GM18868 (cell line): Measurements from ENCODE around the gene KCNS1.

Experiments used
- ATAC-seq: cut with Tn5 transposase; IDR thresholded peaks from one replicate; pipeline ENCODE4 v1.9.1; 2021; ENCODE audit warnings: mild to moderate bottlenecking, moderate library complexity; ENCODE audit not compliant: unreplicated experiment

Gene KCNS1

DNA sequence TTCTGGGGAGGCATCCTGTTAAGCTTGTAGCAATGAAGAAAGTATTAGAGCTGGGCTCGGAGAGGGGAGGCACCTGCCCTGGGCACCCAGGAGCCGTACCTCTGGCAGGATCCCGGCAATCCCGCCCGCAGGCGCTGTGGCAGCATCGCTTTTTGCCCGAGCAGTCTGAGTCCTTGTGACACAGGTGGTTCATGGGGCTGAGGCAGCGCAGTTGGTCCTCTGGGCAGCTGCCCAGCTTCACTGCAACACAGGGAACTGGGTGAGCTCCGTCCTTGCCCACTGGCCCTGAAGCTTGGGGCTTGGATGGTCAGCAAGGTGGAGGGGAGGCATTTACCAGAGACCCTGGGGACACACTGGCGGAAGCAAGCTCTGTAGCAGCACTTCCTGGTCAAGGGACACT, 9.4 kb upstream of the KCNS1 start:
- ATAC-seq, result no peak

GRCh38 chr20:45109634-45110033, 8.7 kb upstream of the KCNS1 start:
- ATAC-seq, result no peak

GRCh38 chr20:45105317-45105716, 4.4 kb upstream of the KCNS1 start:
- no peak for ATAC-seq

- ATAC-seq, result no peak
Observed at GRCh38 chr20:45104786-45105185, 3.9 kb upstream of the KCNS1 start.

GRCh38 chr20:45103072-45103471, 2.1 kb upstream of the KCNS1 start:
- ATAC-seq, result no peak

DNA sequence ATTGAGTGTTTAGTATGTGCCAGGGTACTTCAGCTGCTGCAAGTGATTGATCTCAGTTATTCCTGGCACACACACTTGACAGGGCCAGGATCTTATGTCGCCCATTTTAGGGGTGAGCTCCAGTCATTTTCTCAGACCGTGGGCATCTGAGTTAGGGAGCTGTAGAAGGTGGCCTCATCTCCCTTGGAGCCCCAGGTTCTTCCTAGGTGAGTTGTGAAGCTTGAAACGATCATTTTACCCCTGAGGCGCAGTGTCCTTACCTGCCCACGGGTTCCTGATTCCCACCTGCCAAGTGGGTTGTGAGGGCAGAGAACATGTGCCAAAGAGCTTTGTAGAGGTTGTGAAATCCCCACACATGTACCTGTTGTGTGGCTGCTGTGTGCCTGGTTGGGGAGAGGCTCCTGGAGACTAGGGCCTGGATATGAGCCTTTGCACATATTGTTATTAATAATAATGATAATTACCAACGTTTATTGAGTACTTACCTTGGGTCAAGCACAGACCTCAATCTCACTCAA, 465 bp upstream of the KCNS1 start:
- ATAC-seq, result no peak

GRCh38 chr20:45098103-45098773, 2.7 kb downstream of the KCNS1 start:
- no peak for ATAC-seq

DNA sequence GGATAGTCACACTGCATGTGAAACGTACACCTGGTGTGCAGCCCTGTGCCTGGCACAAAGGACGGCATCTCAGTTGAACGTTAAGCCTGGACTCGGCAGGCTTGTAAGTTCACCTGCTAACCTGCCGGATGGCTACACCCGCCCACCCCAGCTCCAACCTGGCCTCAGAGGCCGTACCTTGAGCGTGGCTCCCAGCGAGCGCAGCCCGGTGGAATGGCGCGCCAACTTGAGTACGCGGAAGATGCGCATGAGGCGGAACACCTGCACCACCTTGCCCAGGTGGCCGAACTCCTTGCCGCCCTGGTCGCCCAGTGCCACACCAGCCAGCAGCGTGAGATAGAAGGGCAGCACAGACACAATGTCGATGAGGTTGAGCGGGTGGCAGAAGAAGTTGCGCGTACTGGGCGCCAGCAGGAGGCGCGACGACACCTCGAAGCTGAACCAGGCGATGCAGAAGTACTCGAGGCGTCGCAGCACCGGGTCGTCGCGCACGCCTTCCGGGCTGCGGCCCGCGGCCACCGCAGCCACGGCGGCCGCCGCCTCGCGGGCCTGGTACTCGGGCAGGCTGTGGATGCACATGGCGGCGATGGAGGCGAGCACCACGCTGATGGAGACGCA, 3.3 kb downstream of the KCNS1 start:
- no peak for ATAC-seq

DNA sequence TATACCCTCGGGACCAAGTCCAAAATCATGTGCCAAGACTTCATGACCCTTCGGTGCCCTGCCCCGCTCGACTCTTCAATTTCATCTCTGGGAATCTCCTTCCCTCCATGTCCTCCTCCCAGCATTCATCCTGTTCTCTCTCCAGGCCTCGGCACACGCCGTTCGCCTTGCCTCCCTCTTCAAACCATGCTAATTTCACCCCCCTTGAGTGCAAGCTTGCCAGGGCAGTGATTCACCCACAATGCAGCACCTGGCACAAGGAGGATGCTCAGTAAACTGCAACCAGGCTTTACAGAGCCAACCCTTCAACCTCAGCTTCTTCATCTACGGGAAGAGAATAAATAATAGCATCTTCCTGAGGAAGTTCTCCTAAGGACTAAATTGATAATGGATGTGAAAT, 4.1 kb downstream of the KCNS1 start:
- ATAC-seq, result no peak

DNA sequence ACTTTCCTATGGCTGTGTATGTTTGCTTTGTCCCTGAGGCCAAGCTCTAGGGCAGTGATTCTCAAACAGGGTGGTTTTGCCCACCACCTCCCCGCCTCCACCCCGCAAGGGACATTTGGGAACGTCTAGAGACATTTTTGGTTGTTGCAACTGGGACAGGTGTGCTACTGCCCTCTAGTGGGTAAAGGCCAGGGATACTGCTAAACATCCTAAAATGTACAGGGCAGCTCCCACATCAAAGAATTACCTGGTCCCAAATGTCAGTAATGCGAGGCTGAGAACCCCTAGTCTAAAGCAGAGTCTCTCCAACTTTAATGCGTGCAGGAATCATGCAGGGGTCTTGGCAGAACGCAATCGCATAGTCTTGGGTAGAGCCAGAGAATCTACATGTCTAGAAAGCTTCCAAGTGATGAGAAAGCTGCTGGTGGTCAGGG, 5.1 kb downstream of the KCNS1 start:
- no peak for ATAC-seq

DNA sequence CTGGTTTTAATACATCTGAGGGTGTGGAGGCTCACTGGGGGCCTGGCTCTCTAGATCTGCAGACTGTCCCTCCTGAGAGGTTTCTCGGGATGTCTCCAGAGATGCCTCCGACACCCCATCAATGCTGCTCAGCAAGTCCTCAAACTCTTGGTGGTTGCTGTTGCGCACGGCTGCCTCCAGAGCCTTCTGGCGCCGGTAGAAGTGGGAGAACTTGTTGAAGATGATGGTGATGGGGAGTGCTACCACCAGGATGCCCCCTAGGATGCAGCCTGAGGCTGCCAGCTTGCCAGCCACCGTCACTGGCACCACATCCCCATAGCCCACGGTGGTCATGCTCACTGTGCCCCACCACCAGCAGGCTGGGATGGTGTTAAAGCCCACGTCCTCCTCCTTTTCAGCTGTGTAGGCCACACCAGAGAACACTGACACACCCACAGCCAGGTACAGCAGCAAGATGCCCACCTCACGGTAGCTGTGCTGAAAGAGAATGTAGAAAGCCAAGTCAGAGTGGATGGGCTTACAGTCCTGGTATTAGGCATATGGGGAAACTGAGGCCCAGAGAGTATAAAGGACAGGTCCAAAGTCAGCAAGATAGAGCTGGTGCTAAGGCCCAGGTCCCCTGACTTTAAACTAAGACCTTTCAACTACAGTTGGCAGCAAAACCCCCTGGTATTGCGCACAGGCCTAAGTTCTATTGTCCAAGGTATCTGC, 5.9 kb downstream of the KCNS1 start:
- ATAC-seq, result no peak

DNA sequence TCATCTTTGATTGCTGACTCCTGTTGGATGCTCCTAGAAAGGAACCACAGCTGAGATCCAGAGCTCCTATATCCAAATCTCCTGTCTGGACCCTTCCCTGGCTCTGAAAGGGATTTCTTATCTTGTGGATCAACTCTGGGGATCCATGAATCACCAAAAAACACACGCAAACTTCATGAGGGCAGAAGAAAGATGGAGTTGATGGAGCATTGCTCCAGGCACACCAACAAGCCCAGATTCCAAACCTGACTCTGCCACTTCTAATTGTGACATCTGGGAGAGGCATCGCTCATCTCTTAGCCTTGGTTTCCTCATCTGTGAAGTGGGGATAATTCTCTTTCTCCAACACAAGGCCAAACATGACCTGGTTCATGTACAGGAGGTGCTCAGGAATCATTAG, 6.7 kb downstream of the KCNS1 start:
- ATAC-seq, result no peak

- ATAC-seq, result no peak
Observed at GRCh38 chr20:45092898-45093297, 8.0 kb downstream of the KCNS1 start.

DNA sequence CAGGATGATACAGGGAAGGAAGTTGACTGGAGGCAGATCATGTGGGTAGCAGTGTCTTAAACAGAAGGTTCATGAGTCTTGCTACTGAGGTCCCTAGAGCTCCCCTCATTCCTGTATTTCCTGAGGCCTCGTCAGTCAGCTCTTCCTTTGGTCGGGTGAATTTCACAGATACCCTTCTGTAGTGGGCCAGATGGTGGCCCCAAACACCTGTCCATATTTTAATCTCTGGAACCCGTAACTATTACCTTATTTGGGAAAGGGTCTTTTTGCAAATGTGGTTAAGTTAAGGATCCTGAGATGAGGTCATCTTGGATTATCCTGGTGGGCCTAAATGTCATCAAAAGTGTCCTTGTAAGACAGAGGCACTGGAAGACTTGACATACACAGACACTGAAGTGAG, 9.6 kb downstream of the KCNS1 start:
- no peak for ATAC-seq

- ATAC-seq, result no peak
Observed at GRCh38 chr20:45090481-45090880, 10.4 kb downstream of the KCNS1 start.

DNA sequence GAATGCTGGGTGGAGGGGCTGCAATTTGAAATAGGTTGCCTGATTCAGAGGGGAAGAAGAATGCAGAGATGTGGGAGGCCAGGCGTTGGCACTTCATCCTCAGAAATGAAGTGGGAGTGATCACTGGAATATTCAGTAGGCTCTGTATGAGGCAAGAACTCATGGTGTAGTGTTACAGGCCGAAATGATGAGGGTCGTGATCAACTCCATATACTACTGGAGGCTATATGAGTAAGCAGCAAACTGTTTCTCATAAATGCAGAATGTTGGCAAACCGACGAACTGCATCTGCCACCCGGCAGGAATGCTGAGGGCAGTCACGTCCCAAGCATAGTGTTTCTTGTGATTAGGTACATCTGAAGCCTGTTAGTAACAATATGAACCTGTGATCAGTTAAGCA, 12.7 kb downstream of the KCNS1 start:
- no peak for ATAC-seq

- no peak for ATAC-seq
Observed at GRCh38 chr20:45087814-45088213, 13.1 kb downstream of the KCNS1 start.

DNA sequence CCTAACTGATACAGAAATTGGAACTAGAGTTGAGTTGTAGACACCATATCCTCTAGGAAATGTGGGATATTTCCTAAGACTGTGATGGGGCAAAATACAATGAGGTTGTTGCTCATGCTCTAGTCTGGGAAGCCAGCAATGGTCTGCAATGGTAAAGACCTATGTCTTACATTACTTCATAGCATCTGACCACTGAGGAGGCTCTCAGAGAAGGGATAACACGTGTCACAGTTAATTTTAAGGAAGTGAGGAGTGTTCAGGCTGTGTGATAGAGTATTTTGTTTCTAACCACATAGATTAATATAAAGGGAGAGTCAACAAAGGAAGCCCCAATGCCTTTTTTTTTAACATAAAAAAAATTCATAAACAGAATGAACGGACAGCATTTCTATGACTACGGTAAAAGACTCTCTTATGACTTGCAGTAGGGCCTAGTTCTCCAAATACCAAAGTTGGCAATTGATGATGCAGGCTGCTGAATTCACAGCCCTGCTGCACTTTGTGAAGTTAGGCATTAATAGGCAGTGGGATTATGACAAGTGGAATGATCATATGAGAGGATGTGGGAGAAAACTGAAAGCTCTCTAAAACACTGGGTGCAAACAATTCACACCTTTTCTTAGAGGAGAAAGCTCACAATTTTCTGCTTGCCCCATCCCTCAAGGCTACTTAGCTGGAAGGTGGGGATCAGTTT, 13.7 kb downstream of the KCNS1 start:
- no peak for ATAC-seq

GRCh38 chr20:45085867-45086266, 15.1 kb downstream of the KCNS1 start:
- ATAC-seq, result no peak

- no peak for ATAC-seq
Observed at GRCh38 chr20:45085289-45085688, 15.6 kb downstream of the KCNS1 start.

- ATAC-seq, result no peak
Observed at GRCh38 chr20:45083127-45083526, 17.8 kb downstream of the KCNS1 start.
